GM23248 (cell line): ENCODE measurements around the gene BBOX1.

Experiments used
- EZH2 ChIP-seq: fragments of 200-600 bp; sonication (generic); IDR thresholded peaks from 2 replicates; pipeline ENCODE4 v1.6.1; 2018; ENCODE audit warnings: antibody characterized with exemption, mild to moderate bottlenecking; ENCODE audit not compliant: insufficient read depth, poor library complexity, severe bottlenecking
- EZH2phosphoT487 ChIP-seq: fragments of 200-600 bp; sonication (generic); IDR thresholded peaks from 2 replicates; pipeline ENCODE4 v1.6.1; 2018; ENCODE audit warnings: antibody characterized with exemption, moderate library complexity, mild to moderate bottlenecking, low read depth; ENCODE audit not compliant: insufficient read depth

GRCh38 chr11:27118371-27118770, 77.8 kb downstream of the BBOX1 start:
- no peak for TF ChIP-seq EZH2
- no peak for TF ChIP-seq EZH2phosphoT487
